HUES64 (cell line): ENCODE measurements around the gene ADGRL3.

Experiments used
- H3K27ac ChIP-seq: 2 replicates; pipeline ENCODE4 v1.7.0; 2013; ENCODE audit warnings: low read depth, low read length, inconsistent platforms
- H3K27me3 ChIP-seq: 2 replicates; pipeline ENCODE4 v1.6.1; 2013; ENCODE audit warnings: mild to moderate bottlenecking, low read length; ENCODE audit not compliant: insufficient read depth
- H3K36me3 ChIP-seq: 2 replicates; pipeline ENCODE4 v1.6.1; 2013; ENCODE audit warnings: mild to moderate bottlenecking, low read length; ENCODE audit not compliant: insufficient read depth
- H3K4me1 ChIP-seq: 2 replicates; pipeline ENCODE4 v1.6.1; 2013; ENCODE audit warnings: mild to moderate bottlenecking, low read length, moderate library complexity; ENCODE audit not compliant: insufficient read depth
- H3K4me3 ChIP-seq: 2 replicates; pipeline ENCODE4 v1.5.1; 2013; ENCODE audit warnings: mild to moderate bottlenecking, low read length, moderate library complexity
- H3K9ac ChIP-seq: 2 replicates; pipeline ENCODE4 v1.6.1; 2013; ENCODE audit warnings: mild to moderate bottlenecking, low read depth, low read length
- H3K9me3 ChIP-seq: 2 replicates; pipeline ENCODE4 v1.6.1; 2013; ENCODE audit warnings: low read depth, low read length; ENCODE audit not compliant: insufficient read depth
- WGBS: fragments of 150-250, 120-280 bp; methylation state at CpG from one replicate; pipeline ENCODE4 v1.1.7; 2013; ENCODE audit warnings: missing lambda C conversion rate; 5-methylcytosine and 5-hydroxymethylcytosine counted together

The ADGRL3 gene

DNA sequence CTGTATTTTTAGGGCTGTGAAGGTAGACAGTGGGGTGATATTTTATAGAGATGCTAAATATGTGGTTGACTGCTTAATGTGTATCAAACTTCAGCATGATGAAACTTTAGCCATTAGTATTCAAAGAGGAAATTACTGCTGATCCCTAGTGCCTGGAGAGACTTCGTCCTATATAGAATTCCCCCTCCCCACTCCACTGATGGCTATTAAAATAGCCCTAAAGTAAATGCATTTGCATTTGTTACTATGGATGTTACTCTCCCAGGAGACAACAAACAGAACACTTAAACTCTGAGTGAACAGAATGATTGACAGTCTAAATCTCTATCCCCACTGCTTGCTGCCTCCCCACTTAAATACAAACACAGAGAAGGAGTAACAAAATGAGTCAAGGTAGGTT is 39.1 kb downstream of the ADGRL3 start:
- Histone ChIP-seq H3K36me3 (no peaks in the 10 kb centered on the region), H3K4me1 (peaks cover 10% of the 10 kb centered on the region), H3K9ac (no peak overlapping the region), H3K27ac (no peak overlapping the region), H3K9me3 (no peaks in the 10 kb centered on the region), H3K4me3 (no peak overlapping the region), H3K27me3 (no peaks in the 10 kb centered on the region)
- 67% methylated on average over 1 of the region's 1 CpG for WGBS

DNA sequence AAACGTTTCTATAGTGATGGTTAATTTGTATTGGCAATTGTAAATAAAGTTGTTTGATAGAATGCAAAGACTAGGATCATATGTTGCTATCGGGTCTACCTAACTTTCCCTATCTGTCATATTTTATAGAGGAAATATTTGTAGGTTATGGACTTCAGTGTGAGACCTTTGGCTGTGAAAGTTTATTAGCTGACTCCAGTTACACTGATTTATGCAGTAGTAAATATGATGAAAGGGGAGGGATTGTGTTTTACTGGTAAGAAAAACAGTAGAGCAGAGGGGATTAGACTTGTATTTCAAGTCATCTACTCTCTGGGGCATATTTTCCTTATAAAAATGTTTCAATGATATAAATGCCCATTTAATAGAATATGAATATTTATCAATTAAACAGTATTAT is 43.8 kb downstream of the ADGRL3 start:
- Histone ChIP-seq H3K9me3 (no peaks in the 10 kb centered on the region), H3K9ac (no peak overlapping the region), H3K27ac (no peak overlapping the region), H3K4me1 (peaks cover 17% of the 10 kb centered on the region), H3K36me3 (no peaks in the 10 kb centered on the region), H3K27me3 (no peaks in the 10 kb centered on the region), H3K4me3 (no peak overlapping the region)
- WGBS, result 0% methylated on average over 1 of the region's 2 CpGs

DNA sequence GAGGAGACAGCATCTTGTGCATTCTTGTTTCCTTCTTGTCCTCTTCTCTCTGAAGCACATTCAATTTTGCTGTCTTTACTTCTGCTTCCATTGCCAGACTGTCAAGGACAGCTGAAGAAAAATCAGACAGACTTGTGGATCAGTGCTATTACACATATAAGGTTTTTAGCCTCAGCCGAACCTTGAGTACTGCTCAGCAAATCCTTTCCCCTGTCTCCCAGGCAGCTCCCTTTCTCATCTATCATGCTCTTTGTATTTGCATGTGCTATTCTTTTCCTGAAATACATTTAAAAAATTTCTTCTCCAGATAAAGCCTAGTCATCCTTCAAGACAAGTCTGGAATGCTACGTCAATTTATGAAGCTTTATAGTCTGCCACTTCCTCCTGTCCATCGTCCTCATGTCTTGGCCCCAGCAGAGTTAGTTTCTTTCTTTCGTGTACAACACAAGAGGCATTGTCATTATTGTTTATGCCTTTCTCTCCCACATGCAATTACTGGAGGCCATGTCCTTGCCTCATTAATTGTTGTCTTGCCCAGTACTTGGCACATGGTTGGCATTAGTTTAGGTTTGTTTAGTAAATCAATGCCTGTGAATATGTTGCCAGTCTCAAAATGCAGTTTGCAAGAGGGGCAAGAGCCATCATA is 45.1 kb downstream of the ADGRL3 start:
- H3K27me3 ChIP-seq, result no peaks in the 10 kb centered on the region
- no peak overlapping the region for H3K27ac ChIP-seq
- H3K36me3 ChIP-seq, result no peaks in the 10 kb centered on the region
- peaks cover 13% of the 10 kb centered on the region for H3K4me1 ChIP-seq
- H3K4me3 ChIP-seq, result no peak overlapping the region
- no peaks in the 10 kb centered on the region for H3K9me3 ChIP-seq
- no peak overlapping the region for H3K9ac ChIP-seq
- WGBS, result 90% methylated on average over 4 of the region's 4 CpGs

DNA sequence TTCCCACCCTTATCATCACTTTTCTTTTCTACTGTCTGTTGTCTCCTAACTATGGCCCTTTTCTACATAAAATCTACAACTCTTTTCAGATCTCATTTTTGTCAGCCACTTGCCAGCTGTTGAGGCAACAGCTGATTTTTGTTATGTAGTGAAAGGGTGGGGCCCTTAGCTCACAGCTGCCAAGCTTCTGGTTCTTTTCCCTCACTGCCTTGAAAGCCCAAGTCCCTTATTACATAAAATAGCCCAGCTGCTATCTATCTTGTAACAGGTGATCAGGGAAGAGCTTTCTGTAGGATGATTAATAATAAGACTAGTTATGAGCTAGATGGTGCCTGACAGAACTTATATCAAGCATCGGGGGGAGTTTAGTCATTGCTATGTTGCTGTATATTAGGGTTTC is 45.9 kb downstream of the ADGRL3 start:
- no peaks in the 10 kb centered on the region for H3K36me3 ChIP-seq
- no peaks in the 10 kb centered on the region for H3K27me3 ChIP-seq
- no peaks in the 10 kb centered on the region for H3K9me3 ChIP-seq
- no peak overlapping the region for H3K9ac ChIP-seq
- WGBS, result 92% methylated on average over 1 of the region's 1 CpG
- no peak overlapping the region for H3K4me3 ChIP-seq
- peaks cover 13% of the 10 kb centered on the region for H3K4me1 ChIP-seq
- H3K27ac ChIP-seq, result no peak overlapping the region

DNA sequence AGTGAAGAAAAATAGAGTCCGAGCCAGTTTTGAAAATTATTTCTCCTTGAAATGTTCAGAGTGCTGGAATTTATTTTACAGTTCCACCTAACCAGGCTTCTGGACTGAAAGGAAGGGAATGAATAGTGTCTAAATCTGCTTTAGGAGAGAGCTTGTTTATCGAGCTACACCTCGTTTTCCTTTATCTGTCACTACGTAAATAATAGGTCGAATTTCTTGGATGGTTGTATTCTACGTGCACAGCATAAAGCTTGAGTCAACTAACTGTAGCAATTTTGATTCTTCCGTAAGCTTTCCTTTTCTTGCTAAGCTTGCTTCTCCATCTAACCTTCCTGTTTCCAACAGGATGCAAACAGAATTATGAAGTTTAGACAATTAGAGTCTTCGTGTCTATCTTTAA is 48.6 kb downstream of the ADGRL3 start:
- Histone ChIP-seq H3K4me3 (no peak overlapping the region), H3K4me1 (peaks cover 16% of the 10 kb centered on the region), H3K27ac (no peak overlapping the region), H3K9ac (no peak overlapping the region), H3K36me3 (no peaks in the 10 kb centered on the region), H3K9me3 (no peaks in the 10 kb centered on the region), H3K27me3 (no peaks in the 10 kb centered on the region)
- WGBS, result 81% methylated on average over 8 of the region's 8 CpGs

DNA sequence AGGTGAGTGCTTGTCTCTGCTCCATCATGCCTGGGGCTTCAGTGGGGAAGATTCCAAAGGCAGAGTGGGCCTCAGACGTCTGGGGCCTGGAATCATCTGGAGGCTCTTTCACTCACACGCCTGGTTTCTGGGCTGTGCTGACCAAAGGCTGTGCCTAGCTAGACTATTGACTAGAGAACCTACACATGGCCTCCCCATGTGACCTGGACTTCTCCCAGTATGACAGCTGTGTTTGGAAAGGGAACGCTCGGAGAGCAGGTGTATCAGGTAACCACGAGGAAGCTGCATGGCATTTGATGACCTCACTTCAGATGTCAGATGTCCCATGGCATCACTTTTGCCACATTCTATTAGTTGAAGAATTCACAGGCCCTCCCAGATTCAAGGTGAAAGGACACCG is 51.0 kb downstream of the ADGRL3 start:
- H3K9me3 ChIP-seq, result no peaks in the 10 kb centered on the region
- H3K4me1 ChIP-seq, result peaks cover 13% of the 10 kb centered on the region

DNA sequence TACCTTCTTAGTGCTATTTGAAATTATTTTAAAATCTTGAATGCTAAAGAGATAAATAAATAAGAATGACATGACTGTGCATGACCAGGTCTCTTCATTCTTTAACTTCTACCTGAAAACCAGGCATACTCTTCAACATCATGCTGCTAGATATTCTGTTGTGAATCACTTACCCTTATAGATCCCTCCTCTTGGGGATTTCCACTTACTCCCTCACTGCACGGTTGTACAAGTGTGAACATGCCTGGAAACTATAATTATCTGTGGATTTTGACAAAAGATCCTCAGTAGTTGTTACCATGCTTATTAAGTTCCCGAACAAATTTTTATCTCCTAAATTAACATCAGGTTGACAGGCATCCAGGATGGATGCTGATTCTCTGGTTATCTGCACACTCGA is 54.3 kb downstream of the ADGRL3 start:
- Histone ChIP-seq H3K4me3 (no peak overlapping the region), H3K9me3 (no peaks in the 10 kb centered on the region), H3K36me3 (no peaks in the 10 kb centered on the region), H3K4me1 (peaks cover 3% of the 10 kb centered on the region), H3K27ac (no peak overlapping the region), H3K9ac (no peak overlapping the region), H3K27me3 (no peaks in the 10 kb centered on the region)
- WGBS, result 91% methylated on average over 3 of the region's 3 CpGs

More for the DNA sequence above, 51.0 kb downstream of the ADGRL3 start:
- no peaks in the 10 kb centered on the region for H3K27me3 ChIP-seq
- H3K36me3 ChIP-seq, result no peaks in the 10 kb centered on the region
- 78% methylated on average over 6 of the region's 6 CpGs for WGBS
- H3K4me3 ChIP-seq, result no peak overlapping the region
- no peak overlapping the region for H3K9ac ChIP-seq
- no peak overlapping the region for H3K27ac ChIP-seq

DNA sequence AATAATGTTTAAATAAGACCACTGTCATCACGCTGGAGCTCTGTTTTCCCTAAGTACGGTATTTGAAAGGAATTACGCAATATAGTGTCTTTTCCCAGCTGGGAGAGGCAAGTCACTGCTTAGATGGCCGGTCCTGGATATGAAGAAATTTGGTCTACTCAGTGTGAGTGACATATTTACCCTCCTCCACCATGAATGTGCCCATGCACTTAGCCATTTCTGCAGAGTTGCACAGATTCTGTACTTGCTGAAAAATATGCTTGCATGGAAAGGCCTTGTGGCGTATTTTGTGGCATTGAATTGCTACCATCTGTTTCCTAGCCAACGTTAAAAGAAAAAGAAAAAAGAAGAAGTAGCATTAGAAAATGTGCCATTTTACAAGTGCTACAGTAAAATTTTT is 73.1 kb downstream of the ADGRL3 start:
- Histone ChIP-seq H3K9me3 (no peaks in the 10 kb centered on the region), H3K27ac (no peak overlapping the region), H3K4me1 (peaks cover 22% of the 10 kb centered on the region), H3K4me3 (no peak overlapping the region), H3K9ac (no peak overlapping the region), H3K27me3 (no peaks in the 10 kb centered on the region), H3K36me3 (no peaks in the 10 kb centered on the region)
- 90% methylated on average over 6 of the region's 6 CpGs for WGBS

DNA sequence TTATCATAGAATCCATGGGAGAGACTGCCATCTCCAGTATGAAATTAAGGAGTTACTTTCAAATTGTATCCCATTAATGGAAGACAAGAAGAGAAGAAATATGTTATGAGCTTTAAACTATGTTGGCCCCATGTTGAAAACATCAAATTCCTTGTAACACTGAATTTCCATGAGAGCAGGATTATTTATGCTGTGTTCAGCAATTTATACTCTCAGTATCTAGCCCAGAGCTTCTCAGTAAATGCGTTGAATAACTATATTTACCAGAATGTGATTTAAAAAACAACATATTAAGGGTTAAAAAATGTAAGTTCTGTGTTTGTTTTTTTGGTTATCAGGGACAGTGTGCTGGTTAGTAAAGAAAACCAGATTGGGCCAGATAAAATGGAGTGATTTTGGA is 74.2 kb downstream of the ADGRL3 start:
- Histone ChIP-seq H3K9ac (no peak overlapping the region), H3K27ac (no peak overlapping the region), H3K36me3 (no peaks in the 10 kb centered on the region), H3K27me3 (no peaks in the 10 kb centered on the region), H3K4me3 (no peak overlapping the region), H3K4me1 (peaks cover 15% of the 10 kb centered on the region), H3K9me3 (no peaks in the 10 kb centered on the region)
- no CpG with 5 or more reads among the region's 1 CpG for whole genome bisulfite sequencing

DNA sequence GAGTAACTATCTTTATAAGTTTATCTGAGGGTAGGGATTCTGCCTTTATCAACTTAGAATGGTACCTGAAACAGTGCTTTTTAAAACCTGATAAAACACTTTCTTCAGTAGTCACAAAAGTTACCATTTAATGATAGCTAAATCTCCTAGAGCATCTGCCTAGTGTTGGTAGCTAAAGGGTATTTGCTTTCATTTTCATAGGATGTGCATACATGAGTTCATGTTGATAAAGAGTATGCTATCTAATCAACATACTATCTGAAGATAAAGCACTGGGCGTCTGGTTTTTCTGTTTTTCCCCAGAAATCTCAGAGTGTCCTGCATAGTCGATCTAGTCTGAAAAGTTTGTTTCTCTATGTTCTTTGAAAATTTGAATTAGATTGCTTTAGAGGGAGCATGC is 75.1 kb downstream of the ADGRL3 start:
- H3K4me1 ChIP-seq, result peaks cover 8% of the 10 kb centered on the region
- H3K27me3 ChIP-seq, result no peaks in the 10 kb centered on the region
- H3K36me3 ChIP-seq, result no peaks in the 10 kb centered on the region
- H3K9me3 ChIP-seq, result no peaks in the 10 kb centered on the region
- H3K27ac ChIP-seq, result no peak overlapping the region
- H3K4me3 ChIP-seq, result no peak overlapping the region
- WGBS, result 86% methylated on average over 2 of the region's 2 CpGs
- no peak overlapping the region for H3K9ac ChIP-seq

DNA sequence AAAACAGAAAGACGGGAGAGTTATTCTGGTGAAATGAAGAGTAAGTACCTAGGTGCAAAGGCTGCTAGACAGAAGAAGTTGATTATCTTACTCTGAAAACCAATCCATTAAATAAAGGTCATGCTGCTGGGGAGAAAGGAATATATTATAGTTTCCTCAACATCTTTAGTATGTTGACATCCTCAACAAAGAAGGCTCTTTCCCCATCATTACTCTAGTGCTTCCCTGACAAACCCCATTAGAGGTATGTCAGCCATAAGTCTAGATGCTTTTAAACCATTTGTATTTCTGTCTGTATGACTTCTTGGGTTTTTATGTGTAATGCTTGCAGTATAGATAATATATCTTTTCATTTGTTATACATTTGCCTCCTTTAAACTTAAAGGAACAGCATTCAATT is 75.9 kb downstream of the ADGRL3 start:
- no peaks in the 10 kb centered on the region for H3K36me3 ChIP-seq
- no peaks in the 10 kb centered on the region for H3K9me3 ChIP-seq
- no peak overlapping the region for H3K9ac ChIP-seq
- no peaks in the 10 kb centered on the region for H3K27me3 ChIP-seq
- WGBS, result 82% methylated on average over 1 of the region's 1 CpG
- no peak overlapping the region for H3K27ac ChIP-seq
- H3K4me3 ChIP-seq, result no peak overlapping the region
- peaks cover 8% of the 10 kb centered on the region for H3K4me1 ChIP-seq
